GM21737 (cell line): ENCODE results near the gene PRKN.

ENCODE experiments used
- ATAC-seq: cut with Tn5 transposase; IDR thresholded peaks from one replicate; pipeline ENCODE4 v1.9.1; 2021; ENCODE audit warnings: mild to moderate bottlenecking, moderate library complexity; ENCODE audit not compliant: unreplicated experiment

The PRKN gene

GRCh38 chr6:161694995-161695394 is 1032.6 kb downstream of the PRKN start:
- no peak for ATAC-seq

- ATAC-seq = no peak
These were observed 1040.9 kb downstream of the PRKN start for GRCh38 chr6:161686655-161687054.

GRCh38 chr6:161684731-161685475 is 1042.7 kb downstream of the PRKN start:
- no peak for ATAC-seq

- ATAC-seq = no peak
These were observed 1044.2 kb downstream of the PRKN start for GRCh38 chr6:161683400-161683799.

GRCh38 chr6:161682982-161683381 is 1044.6 kb downstream of the PRKN start:
- no peak for ATAC-seq

- no peak for ATAC-seq
These were observed 1047.5 kb downstream of the PRKN start for GRCh38 chr6:161679980-161680538.

GRCh38 chr6:161677188-161677587 is 1050.4 kb downstream of the PRKN start:
- no peak for ATAC-seq

- ATAC-seq = no peak
These were observed 1051.0 kb downstream of the PRKN start for GRCh38 chr6:161676586-161676985.

- no peak for ATAC-seq
These were observed 1052.5 kb downstream of the PRKN start for GRCh38 chr6:161674930-161675682.

- ATAC-seq = no peak
These were observed 1054.5 kb downstream of the PRKN start for GRCh38 chr6:161673026-161673425.

GRCh38 chr6:161671117-161671516 is 1056.4 kb downstream of the PRKN start:
- ATAC-seq = no peak

GRCh38 chr6:161668665-161669064 is 1058.9 kb downstream of the PRKN start:
- no peak for ATAC-seq

- no peak for ATAC-seq
These were observed 1059.6 kb downstream of the PRKN start for GRCh38 chr6:161667957-161668356.

- no peak for ATAC-seq
These were observed 1063.9 kb downstream of the PRKN start for GRCh38 chr6:161663682-161664081.

GRCh38 chr6:161660666-161661571 is 1066.6 kb downstream of the PRKN start:
- ATAC-seq = no peak

- no peak for ATAC-seq
These were observed 1069.4 kb downstream of the PRKN start for GRCh38 chr6:161658211-161658610.

- no peak for ATAC-seq
These were observed 1073.4 kb downstream of the PRKN start for GRCh38 chr6:161654209-161654608.

- ATAC-seq = no peak
These were observed 1075.6 kb downstream of the PRKN start for GRCh38 chr6:161651949-161652348.

- ATAC-seq = no peak
These were observed 1077.7 kb downstream of the PRKN start for GRCh38 chr6:161649841-161650240.

GRCh38 chr6:161649068-161649467 is 1078.5 kb downstream of the PRKN start:
- no peak for ATAC-seq

- no peak for ATAC-seq
These were observed 1080.3 kb downstream of the PRKN start for GRCh38 chr6:161647234-161647633.
